ENCODE measurements around the gene CTAGE9.
"Not testable (repeated sequence)": the region's sequence is repeated elsewhere in the genome, so short reads cannot be mapped to it uniquely, and the experiment has no call there.

The CTAGE9 gene

GRCh38 chr6:131710917-131711316 lies at the start of gene CTAGE9:
Gene CTAGE9, minus strand, starts transcription at chr6:131711017. Its CDS starts 0 bp downstream, at chr6:131711017.
- DNase-seq = not testable (repeated sequence)

GRCh38 chr6:131758920-131759319 lies 48.1 kb upstream of the CTAGE9 start:
- DNase-seq = no peak

- no peak for DNase-seq
Measured at GRCh38 chr6:131756039-131756438, 45.2 kb upstream of the CTAGE9 start.

- DNase-seq = no peak
Measured at GRCh38 chr6:131755597-131755996, 44.8 kb upstream of the CTAGE9 start.

- no peak for DNase-seq
Measured at GRCh38 chr6:131754715-131755567, 44.1 kb upstream of the CTAGE9 start.

- DNase-seq = no peak
Measured at GRCh38 chr6:131754088-131754487, 43.3 kb upstream of the CTAGE9 start.

- not testable (repeated sequence) for DNase-seq
Measured at GRCh38 chr6:131751012-131751715, 40.3 kb upstream of the CTAGE9 start.

- no peak for DNase-seq
Measured at GRCh38 chr6:131749023-131749422, 38.2 kb upstream of the CTAGE9 start.

- no peak for DNase-seq
Measured at GRCh38 chr6:131747821-131748353, 37.1 kb upstream of the CTAGE9 start.

- DNase-seq = no peak
Measured at GRCh38 chr6:131745476-131745875, 34.7 kb upstream of the CTAGE9 start.

- DNase-seq = no peak
Measured at GRCh38 chr6:131744432-131745287, 33.8 kb upstream of the CTAGE9 start.

GRCh38 chr6:131741688-131742393 lies 31.0 kb upstream of the CTAGE9 start:
- DNase-seq = no peak

- DNase-seq = no peak
Measured at GRCh38 chr6:131740161-131740560, 29.3 kb upstream of the CTAGE9 start.

- no peak for DNase-seq
Measured at GRCh38 chr6:131739136-131739535, 28.3 kb upstream of the CTAGE9 start.

GRCh38 chr6:131736811-131737210 lies 26.0 kb upstream of the CTAGE9 start:
- no peak for DNase-seq

- no peak for DNase-seq
Measured at GRCh38 chr6:131736003-131736596, 25.3 kb upstream of the CTAGE9 start.

- no peak for DNase-seq
Measured at GRCh38 chr6:131733376-131734016, 22.7 kb upstream of the CTAGE9 start.

GRCh38 chr6:131731224-131731623 lies 20.4 kb upstream of the CTAGE9 start:
- DNase-seq = no peak

GRCh38 chr6:131730264-131730663 lies 19.4 kb upstream of the CTAGE9 start:
- no peak for DNase-seq

GRCh38 chr6:131729550-131729949 lies 18.7 kb upstream of the CTAGE9 start:
- DNase-seq = no peak

GRCh38 chr6:131728296-131728939 lies 17.6 kb upstream of the CTAGE9 start:
- no peak for DNase-seq

Data from SHP77 treated with DMSO at 0.1 percent for 48 hours (cell line).